HL-60 (cell line): ENCODE measurements around the gene HSD17B3.
"Not testable (repeated sequence)": the region's sequence is repeated elsewhere in the genome, so short reads cannot be mapped to it uniquely, and the experiment has no call there.

Source experiments
- CTCF ChIP-seq: IDR thresholded peaks from one replicate; pipeline ENCODE4 v1.5.1; 2011; ENCODE audit warnings: low read length, control low read depth, inconsistent platforms; ENCODE audit not compliant: insufficient read depth
- GABPA ChIP-seq: IDR thresholded peaks from 2 replicates; pipeline ENCODE4 v1.6.1; 2012; ENCODE audit warnings: low read depth
- POLR2AphosphoS5 ChIP-seq: IDR thresholded peaks from 2 replicates; pipeline ENCODE4 v1.6.1; 2012; ENCODE audit warnings: low read depth
- TF ChIP-seq, protein P1 (sequence below): IDR thresholded peaks from 2 replicates; pipeline ENCODE4 v1.6.1; 2012; ENCODE audit warnings: low read depth; ENCODE audit not compliant: insufficient replicate concordance

DNA sequence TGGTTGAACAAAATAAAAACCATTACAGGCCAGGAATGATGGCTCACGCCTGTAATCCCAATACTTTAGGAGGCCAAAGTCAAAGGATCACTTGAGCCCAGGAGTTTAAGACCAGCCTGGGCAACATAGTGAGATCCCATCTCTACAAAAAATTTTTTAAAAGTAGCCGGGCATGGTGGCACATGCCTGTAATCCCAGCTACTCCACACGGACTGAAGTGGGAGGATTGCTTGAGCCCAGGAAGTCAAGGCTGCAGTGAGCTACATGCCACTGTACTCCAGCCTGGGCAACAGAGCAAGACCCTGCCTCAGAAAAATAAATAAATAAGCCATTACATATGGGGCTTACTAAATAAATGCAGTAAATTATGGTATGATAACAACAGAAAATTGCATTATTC lies 20.2 kb upstream of the HSD17B3 start:
- not testable (repeated sequence) for TF ChIP-seq CTCF, GABPA, POLR2AphosphoS5
- TF ChIP-seq, protein P1, sequence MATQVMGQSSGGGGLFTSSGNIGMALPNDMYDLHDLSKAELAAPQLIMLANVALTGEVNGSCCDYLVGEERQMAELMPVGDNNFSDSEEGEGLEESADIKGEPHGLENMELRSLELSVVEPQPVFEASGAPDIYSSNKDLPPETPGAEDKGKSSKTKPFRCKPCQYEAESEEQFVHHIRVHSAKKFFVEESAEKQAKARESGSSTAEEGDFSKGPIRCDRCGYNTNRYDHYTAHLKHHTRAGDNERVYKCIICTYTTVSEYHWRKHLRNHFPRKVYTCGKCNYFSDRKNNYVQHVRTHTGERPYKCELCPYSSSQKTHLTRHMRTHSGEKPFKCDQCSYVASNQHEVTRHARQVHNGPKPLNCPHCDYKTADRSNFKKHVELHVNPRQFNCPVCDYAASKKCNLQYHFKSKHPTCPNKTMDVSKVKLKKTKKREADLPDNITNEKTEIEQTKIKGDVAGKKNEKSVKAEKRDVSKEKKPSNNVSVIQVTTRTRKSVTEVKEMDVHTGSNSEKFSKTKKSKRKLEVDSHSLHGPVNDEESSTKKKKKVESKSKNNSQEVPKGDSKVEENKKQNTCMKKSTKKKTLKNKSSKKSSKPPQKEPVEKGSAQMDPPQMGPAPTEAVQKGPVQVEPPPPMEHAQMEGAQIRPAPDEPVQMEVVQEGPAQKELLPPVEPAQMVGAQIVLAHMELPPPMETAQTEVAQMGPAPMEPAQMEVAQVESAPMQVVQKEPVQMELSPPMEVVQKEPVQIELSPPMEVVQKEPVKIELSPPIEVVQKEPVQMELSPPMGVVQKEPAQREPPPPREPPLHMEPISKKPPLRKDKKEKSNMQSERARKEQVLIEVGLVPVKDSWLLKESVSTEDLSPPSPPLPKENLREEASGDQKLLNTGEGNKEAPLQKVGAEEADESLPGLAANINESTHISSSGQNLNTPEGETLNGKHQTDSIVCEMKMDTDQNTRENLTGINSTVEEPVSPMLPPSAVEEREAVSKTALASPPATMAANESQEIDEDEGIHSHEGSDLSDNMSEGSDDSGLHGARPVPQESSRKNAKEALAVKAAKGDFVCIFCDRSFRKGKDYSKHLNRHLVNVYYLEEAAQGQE: not testable (repeated sequence)
